Renal cortex interstitium (tissue), 11 donors: ENCODE data around the gene NUP93. TPM values are rescaled to one million over a fixed set of nuclear protein-coding genes. Genes with fewer than 3 reads are reported as not detected.
A peak's percentile ranks its signal among the peaks of the same experiment; 100 is the strongest.
"Not testable (repeated sequence)": the region's sequence is repeated elsewhere in the genome, so short reads cannot be mapped to it uniquely, and the experiment has no call there.

Experiments used
- DNase-seq, 11 donors: peaks; one replicate each; pipeline ENCODE4 v3.0.0-alpha.2; 2013; ENCODE audit warnings: low read depth in 9 of 11, low spot score in 4 of 11; ENCODE audit errors: extremely low read depth in 1 of 11
- polyA plus RNA-seq, 3 donors: library from polyadenylated mRNA; unstranded; fragments of 120-200 nt; gene quantifications; one replicate each; pipeline ENCODE4 v1.2.1, GENCODE V29; 2013; ENCODE audit not compliant: insufficient read length in 3 of 3

Gene NUP93
- polyA plus RNA-seq, 3 donors: 82.7 to 106 (median 89.4) TPM

DNA sequence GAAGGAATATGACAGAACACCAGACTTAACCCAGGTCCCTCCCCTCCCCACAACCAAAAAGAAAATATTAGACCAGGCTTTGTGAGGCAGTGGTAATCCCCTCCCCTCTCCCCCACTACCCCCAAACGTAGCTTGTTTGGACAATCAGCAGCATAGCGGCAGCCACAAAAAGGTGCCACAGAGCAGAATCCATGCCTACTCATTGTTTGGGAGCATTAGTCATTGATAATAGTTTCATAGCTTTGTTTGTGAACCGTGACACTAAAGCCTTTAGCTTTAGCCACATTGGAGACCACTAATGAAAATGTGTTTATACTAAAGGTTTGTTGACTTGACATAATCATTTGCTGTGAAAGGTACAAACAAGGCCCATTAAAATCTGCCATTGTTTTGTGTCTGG lies 65.1 kb downstream of the NUP93 start:
- DNase-seq: no peak

- not testable (repeated sequence) for DNase-seq
Measured at GRCh38 chr16:56797038-56797437, 67.1 kb downstream of the NUP93 start.

- no peak for DNase-seq
Measured at GRCh38 chr16:56797861-56798260, 67.9 kb downstream of the NUP93 start.

- no peak for DNase-seq
Measured at GRCh38 chr16:56798955-56799354, 69.0 kb downstream of the NUP93 start.

- no peak for DNase-seq
Measured at GRCh38 chr16:56800355-56800754, 70.4 kb downstream of the NUP93 start.

DNA sequence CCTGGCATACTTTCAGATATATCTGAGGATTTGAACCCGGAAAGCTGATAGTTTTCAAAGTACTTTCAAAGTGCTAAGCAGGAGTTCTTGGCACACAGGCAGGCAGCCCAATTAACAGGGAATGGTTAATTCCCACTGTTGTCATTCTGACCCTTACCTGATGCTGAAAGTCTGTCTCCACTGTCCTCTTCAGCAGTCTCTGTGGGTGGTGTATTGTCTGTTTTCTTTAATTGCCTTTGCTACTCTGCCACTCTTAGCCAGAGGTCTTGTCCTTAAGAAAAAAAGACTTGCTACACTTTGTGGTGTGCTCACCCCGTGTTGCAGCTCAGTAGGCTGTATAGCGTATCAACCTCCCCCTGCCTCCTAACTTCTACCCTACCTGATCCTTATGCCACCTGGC lies 71.8 kb downstream of the NUP93 start:
- DNase-seq: no peak

GRCh38 chr16:56807011-56807675 lies 77.2 kb downstream of the NUP93 start:
- DNase-seq: no peak

DNA sequence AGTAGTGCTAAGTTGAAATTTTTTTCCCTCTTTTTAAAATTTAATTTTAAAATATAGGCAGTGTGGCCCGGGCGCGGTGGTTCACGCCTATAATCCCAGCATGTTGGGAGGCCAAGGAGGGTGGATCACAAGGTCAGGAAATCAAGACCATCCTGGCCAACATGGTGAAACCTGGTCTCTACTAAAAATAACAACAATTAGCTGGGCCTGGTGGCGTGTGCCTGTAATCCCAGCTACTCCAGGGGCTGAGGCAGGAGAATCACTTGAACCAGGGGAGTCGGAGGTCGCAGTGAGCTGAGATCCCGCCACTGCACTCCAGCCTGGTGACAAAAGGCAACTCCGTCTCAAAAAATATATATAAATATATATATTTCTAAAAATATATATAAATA lies 77.7 kb downstream of the NUP93 start:
- DNase-seq: not testable (repeated sequence)

DNA sequence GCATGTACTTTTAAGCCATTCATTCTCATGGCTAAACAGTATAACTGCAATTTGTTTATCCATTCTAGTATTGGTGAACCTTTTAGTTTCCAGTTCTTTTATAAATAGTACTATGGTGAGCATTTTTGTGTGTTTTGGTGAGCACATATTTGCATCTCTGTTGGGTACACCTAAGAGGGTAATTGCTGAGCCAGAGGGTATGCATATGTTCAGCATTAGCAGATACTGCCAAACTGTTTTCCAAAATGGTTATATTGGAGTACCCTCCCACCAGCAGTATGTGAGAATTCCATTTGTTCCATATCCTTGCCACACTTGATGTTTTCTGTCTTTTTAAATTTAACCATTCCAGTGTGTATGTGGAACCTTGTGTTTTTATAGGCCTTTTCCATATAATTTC lies 81.0 kb downstream of the NUP93 start:
- DNase-seq: no peak

DNA sequence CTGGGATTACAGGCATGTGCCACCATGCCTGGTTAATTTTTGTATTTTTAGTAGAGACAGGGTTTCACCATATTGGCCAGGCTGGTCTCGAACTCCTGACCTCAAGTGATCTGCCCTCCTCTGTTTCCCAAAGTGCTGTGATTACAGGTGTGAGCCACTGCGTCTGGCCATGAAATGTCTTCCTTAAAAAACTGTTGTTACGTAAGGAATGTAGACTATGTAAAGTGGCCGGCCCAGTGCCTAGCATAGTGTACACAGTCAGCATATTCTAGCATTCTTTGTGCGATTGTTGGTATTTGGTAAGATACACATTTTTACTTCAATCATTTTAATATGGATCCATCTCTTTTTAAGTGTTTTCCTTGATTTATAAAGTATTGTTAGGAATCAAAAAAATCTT lies 81.7 kb downstream of the NUP93 start:
- DNase-seq: not testable (repeated sequence)

GRCh38 chr16:56812884-56813283 lies 83.0 kb downstream of the NUP93 start:
- no peak for DNase-seq

DNA sequence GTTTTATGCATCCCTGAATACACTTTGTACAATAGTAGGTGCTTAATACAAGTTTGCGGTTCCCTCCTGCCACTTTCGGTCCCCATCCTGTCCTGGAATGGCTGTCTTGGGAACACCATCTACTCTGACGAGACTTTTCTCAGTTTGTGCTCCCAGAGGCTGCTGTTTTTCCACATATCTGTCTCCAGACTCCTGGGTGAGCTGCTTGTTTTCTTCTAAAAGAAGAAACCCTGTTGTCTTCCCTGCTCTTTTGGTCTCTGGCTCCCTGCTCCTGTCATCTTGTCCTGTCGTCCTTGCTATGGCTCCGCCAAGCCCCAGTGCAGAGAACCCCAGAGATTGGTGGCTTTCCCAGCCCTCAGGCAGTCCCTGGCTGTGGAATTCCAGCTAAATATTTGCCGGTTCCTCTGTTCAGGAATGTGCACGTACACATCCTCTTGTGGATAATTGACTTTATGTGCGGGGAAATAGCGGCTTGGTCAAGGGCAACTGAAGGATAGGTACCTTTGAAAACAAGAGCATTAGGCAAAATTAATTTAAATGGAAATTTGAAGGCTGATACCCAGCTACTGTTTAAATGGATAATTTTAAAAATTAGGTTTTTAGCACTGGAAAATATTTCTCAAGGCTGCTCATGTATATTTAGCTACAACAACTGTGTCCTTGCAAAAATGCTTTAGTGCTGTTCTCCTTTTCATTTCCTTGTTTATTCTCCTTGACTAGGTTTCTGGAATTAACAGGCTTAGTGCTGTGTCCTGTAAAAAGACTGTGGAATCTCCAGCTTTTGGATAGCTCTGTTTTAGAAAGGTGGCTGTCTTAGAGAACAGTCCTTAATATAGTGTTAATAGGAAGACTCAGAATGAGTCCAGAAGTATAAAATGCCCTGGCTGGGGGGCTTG lies 84.9 kb downstream of the NUP93 start:
- DNase-seq: peak in 7 of 11 donors; percentile 2 to 46 (median 24)

GRCh38 chr16:56815721-56816120 lies 85.8 kb downstream of the NUP93 start:
- no peak for DNase-seq

DNA sequence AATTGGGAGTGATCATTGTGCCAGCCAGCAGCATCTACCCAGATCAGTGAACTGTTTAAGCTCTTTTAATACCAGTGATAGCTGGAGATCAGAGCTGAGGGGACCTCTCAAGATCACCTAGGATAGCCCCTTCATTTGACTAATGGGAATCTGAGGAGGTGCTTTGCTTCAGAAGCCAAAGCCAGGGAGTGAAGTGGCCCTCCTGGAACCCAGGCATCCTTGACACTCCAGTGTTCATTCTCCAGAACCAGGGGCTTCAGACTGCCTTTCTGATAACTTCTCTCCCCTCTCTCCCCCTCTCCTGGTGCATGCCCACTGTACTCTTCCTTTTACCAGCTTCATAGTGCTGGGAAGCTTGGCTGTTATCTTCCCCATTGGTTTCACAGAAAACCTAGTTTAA lies 87.1 kb downstream of the NUP93 start:
- no peak for DNase-seq

GRCh38 chr16:56817938-56818337 lies 88.0 kb downstream of the NUP93 start:
- DNase-seq: no peak

- DNase-seq: no peak
Measured at GRCh38 chr16:56823081-56823733, 93.3 kb downstream of the NUP93 start.

DNA sequence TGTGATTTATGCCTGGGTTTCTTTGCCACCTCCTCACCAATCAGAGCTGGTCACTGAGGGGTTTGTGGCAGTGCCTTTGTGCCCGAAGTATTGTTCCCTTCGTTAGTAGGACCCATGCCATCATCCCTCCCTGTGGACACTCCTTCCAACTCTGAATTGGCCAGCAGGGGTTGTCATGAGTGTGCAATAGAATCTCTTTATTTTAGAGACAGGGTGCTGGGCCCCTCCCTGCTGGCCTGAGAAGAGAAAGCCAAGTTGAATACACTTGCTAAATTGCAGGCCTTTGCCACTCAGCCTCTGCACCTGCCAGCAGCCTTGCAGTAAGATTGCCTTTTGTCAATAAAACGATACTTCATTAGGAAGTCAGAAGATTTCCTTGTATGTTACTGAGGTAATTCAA lies 94.4 kb downstream of the NUP93 start:
- no peak for DNase-seq

GRCh38 chr16:56824804-56825203 lies 94.9 kb downstream of the NUP93 start:
- DNase-seq: no peak

DNA sequence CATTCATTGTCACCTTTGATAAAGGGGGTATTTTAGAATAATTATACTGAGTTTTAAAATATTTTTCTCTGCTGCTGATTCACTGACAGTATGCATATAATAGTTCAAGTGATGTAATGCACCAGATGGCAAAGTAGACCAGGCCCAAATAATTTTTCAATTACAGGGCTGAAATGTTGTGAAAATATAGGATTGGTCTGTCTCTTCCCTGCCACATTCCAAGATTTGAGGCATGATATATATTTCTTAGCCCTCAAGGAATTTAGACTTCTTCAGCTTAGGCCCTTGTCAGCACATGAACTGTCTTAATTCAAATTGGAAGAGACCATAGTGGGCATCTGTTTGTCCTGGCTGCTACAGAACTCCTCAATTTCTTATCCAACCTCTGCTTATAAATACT lies 95.9 kb downstream of the NUP93 start:
- no peak for DNase-seq

- no peak for DNase-seq
Measured at GRCh38 chr16:56828647-56829046, 98.7 kb downstream of the NUP93 start.
